Thyroid gland (tissue), 4 donors: ENCODE results near the gene MLANA.

Source experiments
- POLR2A ChIP-seq, 2 donors: fragments of 450-650 bp; IDR thresholded peaks; one replicate each; pipeline ENCODE4 v1.6.1; 2017; ENCODE audit warnings: antibody characterized with exemption in 2 of 2, mild to moderate bottlenecking in 2 of 2, moderate library complexity in 1 of 2
- TF ChIP-seq, protein P1 (sequence below), 6 experiments: fragments of 200-600 bp in 3 of 6; fragments of 450-650 bp in 3 of 6; sonication (generic) in 3 of 6; IDR thresholded peaks; one replicate each; pipeline ENCODE4 v1.5.1; 2016 to 2019; ENCODE audit warnings: antibody characterized with exemption in 6 of 6, mild to moderate bottlenecking in 2 of 6, inconsistent platforms in 1 of 6, moderate library complexity in 1 of 6

DNA sequence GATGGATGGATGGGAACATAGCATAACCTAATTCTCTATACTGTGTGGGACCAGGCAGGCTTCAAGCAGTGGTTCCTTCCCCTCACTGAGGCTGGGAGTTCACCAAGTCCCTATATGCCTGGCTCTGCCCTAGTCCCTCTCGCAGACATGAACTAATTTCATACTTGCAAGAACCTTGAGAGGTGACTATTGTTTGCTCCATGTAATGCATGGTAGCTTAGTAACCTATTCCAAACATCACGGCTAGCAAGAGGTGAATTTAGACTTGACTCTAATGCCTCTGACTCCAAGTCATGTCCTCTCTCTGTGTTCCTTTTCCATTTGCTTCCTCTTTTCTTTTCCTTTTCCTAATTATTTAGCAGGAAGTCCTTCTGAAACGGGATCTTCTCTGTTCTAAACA lies 31.9 kb upstream of the MLANA start:
- TF ChIP-seq, protein P1, sequence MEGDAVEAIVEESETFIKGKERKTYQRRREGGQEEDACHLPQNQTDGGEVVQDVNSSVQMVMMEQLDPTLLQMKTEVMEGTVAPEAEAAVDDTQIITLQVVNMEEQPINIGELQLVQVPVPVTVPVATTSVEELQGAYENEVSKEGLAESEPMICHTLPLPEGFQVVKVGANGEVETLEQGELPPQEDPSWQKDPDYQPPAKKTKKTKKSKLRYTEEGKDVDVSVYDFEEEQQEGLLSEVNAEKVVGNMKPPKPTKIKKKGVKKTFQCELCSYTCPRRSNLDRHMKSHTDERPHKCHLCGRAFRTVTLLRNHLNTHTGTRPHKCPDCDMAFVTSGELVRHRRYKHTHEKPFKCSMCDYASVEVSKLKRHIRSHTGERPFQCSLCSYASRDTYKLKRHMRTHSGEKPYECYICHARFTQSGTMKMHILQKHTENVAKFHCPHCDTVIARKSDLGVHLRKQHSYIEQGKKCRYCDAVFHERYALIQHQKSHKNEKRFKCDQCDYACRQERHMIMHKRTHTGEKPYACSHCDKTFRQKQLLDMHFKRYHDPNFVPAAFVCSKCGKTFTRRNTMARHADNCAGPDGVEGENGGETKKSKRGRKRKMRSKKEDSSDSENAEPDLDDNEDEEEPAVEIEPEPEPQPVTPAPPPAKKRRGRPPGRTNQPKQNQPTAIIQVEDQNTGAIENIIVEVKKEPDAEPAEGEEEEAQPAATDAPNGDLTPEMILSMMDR (IDR thresholded peaks at IDR 0.05), result no peak
- no peak for TF ChIP-seq POLR2A (IDR thresholded peaks at IDR 0.05)
